HL-60 (cell line): Measurements from ENCODE around the gene AMMECR1.

ENCODE experiments used
- GABPA ChIP-seq: IDR thresholded peaks from 2 replicates; pipeline ENCODE4 v1.6.1; 2012; ENCODE audit warnings: low read depth
- POLR2AphosphoS5 ChIP-seq: IDR thresholded peaks from 2 replicates; pipeline ENCODE4 v1.6.1; 2012; ENCODE audit warnings: low read depth
- REST ChIP-seq: IDR thresholded peaks from 2 replicates; pipeline ENCODE4 v1.6.1; 2012; ENCODE audit warnings: low read depth; ENCODE audit not compliant: insufficient replicate concordance
- TF ChIP-seq, protein P1 (sequence below): IDR thresholded peaks from one replicate; pipeline ENCODE4 v1.5.1; 2011; ENCODE audit warnings: low read length, control low read depth, inconsistent platforms; ENCODE audit not compliant: insufficient read depth

GRCh38 chrX:110326712-110327111 is 8.8 kb upstream of the AMMECR1 start:
- TF ChIP-seq, protein P1, sequence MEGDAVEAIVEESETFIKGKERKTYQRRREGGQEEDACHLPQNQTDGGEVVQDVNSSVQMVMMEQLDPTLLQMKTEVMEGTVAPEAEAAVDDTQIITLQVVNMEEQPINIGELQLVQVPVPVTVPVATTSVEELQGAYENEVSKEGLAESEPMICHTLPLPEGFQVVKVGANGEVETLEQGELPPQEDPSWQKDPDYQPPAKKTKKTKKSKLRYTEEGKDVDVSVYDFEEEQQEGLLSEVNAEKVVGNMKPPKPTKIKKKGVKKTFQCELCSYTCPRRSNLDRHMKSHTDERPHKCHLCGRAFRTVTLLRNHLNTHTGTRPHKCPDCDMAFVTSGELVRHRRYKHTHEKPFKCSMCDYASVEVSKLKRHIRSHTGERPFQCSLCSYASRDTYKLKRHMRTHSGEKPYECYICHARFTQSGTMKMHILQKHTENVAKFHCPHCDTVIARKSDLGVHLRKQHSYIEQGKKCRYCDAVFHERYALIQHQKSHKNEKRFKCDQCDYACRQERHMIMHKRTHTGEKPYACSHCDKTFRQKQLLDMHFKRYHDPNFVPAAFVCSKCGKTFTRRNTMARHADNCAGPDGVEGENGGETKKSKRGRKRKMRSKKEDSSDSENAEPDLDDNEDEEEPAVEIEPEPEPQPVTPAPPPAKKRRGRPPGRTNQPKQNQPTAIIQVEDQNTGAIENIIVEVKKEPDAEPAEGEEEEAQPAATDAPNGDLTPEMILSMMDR = no peak
- TF ChIP-seq GABPA (no peak), POLR2AphosphoS5 (no peak), REST (no peak)
